Ascending aorta (tissue), 2 donors: ENCODE results near the gene MTCL1. TPM values are rescaled to one million over a fixed set of nuclear protein-coding genes. Genes with fewer than 3 reads are reported as not detected.

ENCODE experiments used
- DNase-seq, 2 donors: peaks; one replicate each; pipeline ENCODE4 v3.0.0-alpha.2; 2019; ENCODE audit warnings: low spot score in 2 of 2
- H3K27ac ChIP-seq, 2 donors: fragments of 200-600 bp; sonication (generic); one replicate each; pipeline ENCODE4 v1.5.1; 2016 to 2017; ENCODE audit warnings: mild to moderate bottlenecking in 1 of 2
- H3K27me3 ChIP-seq: fragments of 200-600 bp; sonication (generic); one replicate; pipeline ENCODE4 v1.5.1; 2017
- H3K36me3 ChIP-seq, 2 donors: fragments of 200-600 bp; sonication (generic); one replicate each; pipeline ENCODE4 v1.5.1; 2016
- H3K4me1 ChIP-seq, 2 donors: fragments of 200-600 bp; sonication (generic); one replicate each; pipeline ENCODE4 v1.5.1; 2016 to 2017; ENCODE audit warnings: mild to moderate bottlenecking in 1 of 2
- H3K4me3 ChIP-seq, 2 donors: fragments of 200-600 bp; sonication (generic); one replicate each; pipeline ENCODE4 v1.5.1; 2016 to 2017; ENCODE audit warnings: mild to moderate bottlenecking in 1 of 2
- H3K9me3 ChIP-seq, 2 donors: fragments of 200-600 bp; sonication (generic); one replicate each; pipeline ENCODE4 v1.5.1; 2016
- intact Hi-C: fragments of 100-400 bp; cut with DNase I; formaldehyde crosslinking; loops from one replicate; pipeline ENCODE4 v1.15.1; 2023
- total RNA-seq: library from RNA; depleted of rRNA; stranded (reverse); fragments of >200 nt; gene quantifications from one replicate; pipeline ENCODE4 v1.1.0, GENCODE V29; 2016
- TF ChIP-seq, protein P1 (sequence below), 3 experiments: fragments of 200-600 bp in 2 of 3; fragments of 450-650 bp in 1 of 3; sonication (generic) in 2 of 3; IDR thresholded peaks; one replicate each; pipeline ENCODE4 v1.5.1; 2016 to 2019; ENCODE audit warnings: antibody characterized with exemption in 3 of 3, mild to moderate bottlenecking in 1 of 3, moderate library complexity in 1 of 3

MTCL1 gene
- total RNA-seq, 1 donor from 2014 or later: 105 TPM

DNA sequence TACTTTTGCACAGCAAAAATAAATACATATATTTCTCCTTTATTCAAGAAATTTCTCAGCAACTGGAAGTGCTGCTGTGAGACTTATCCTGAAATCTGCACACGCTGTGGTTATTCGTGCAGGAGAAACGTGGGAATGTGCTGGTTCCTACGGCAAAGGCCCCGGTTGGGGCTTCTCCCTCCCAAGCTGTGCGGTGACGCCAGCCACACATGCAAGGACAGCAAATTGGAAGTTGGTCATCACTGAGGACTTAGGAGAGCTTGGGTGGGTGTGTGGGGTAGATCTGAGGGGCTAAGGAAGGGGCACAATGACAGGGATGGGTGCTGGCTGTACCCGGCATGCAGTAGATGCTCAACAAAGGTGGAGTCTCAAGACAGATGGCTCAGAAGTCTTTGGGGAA is 16.5 kb upstream of the MTCL1 start:
- H3K4me1 ChIP-seq: no peaks in the 10 kb centered on the region
- no peaks in the 10 kb centered on the region for H3K36me3 ChIP-seq
- no peak overlapping the region for H3K4me3 ChIP-seq
- TF ChIP-seq, protein P1, sequence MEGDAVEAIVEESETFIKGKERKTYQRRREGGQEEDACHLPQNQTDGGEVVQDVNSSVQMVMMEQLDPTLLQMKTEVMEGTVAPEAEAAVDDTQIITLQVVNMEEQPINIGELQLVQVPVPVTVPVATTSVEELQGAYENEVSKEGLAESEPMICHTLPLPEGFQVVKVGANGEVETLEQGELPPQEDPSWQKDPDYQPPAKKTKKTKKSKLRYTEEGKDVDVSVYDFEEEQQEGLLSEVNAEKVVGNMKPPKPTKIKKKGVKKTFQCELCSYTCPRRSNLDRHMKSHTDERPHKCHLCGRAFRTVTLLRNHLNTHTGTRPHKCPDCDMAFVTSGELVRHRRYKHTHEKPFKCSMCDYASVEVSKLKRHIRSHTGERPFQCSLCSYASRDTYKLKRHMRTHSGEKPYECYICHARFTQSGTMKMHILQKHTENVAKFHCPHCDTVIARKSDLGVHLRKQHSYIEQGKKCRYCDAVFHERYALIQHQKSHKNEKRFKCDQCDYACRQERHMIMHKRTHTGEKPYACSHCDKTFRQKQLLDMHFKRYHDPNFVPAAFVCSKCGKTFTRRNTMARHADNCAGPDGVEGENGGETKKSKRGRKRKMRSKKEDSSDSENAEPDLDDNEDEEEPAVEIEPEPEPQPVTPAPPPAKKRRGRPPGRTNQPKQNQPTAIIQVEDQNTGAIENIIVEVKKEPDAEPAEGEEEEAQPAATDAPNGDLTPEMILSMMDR (IDR thresholded peaks at IDR 0.05): no peak
- intact Hi-C loops: no loop called here
- H3K27ac ChIP-seq: no peak overlapping the region
- no peaks in the 10 kb centered on the region for H3K27me3 ChIP-seq
- DNase-seq: no peak
- H3K9me3 ChIP-seq: no peaks in the 10 kb centered on the region

DNA sequence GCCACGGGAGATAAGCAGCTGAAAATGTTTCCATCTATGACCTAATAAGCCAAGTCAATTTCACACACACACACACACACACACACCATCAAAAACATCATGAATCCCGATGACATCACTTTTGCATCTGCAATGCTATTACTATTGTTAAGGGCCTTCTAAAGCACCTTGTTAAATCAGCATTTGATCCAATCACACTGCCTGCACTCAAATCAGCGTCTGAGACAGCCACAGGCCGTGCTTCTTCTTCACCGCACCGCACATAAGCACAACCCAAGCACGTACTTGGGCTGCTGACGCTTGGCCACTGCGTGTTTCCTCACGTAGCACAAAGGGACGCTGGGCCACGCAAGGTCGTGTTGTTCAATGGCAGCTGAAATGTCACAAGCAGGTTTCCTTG is 15.8 kb upstream of the MTCL1 start:
- no peaks in the 10 kb centered on the region for H3K4me1 ChIP-seq
- TF ChIP-seq, protein P1 (IDR thresholded peaks at IDR 0.05): no peak
- intact Hi-C loops: no loop called here
- no peak overlapping the region for H3K4me3 ChIP-seq
- H3K9me3 ChIP-seq: no peaks in the 10 kb centered on the region
- H3K27ac ChIP-seq: no peak overlapping the region
- H3K27me3 ChIP-seq: no peaks in the 10 kb centered on the region
- DNase-seq: no peak
- H3K36me3 ChIP-seq: no peaks in the 10 kb centered on the region

DNA sequence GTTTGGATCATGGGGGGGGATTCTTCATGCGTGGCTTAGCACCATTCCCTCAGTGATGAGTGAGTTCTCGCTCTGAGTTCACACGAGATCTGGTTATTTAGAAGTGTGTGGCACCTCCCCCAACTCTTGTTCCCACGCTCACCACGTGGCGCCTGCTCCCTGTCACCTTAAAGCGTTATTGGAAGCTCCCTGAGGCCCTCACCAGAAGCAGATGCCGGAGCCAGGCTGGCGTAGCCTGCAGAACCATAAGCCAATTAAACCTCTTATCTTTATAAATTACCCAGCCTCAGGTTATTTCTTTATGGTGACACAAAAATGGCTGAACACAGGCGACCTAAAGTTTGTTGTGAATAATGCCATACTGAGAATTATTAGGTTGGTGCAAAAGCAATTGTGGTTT is 10.5 kb upstream of the MTCL1 start:
- H3K4me1 ChIP-seq: no peaks in the 10 kb centered on the region
- no peaks in the 10 kb centered on the region for H3K9me3 ChIP-seq
- no peak overlapping the region for H3K27ac ChIP-seq
- TF ChIP-seq, protein P1 (IDR thresholded peaks at IDR 0.05): no peak
- intact Hi-C loops: no loop called here
- no peaks in the 10 kb centered on the region for H3K27me3 ChIP-seq
- H3K4me3 ChIP-seq: no peak overlapping the region
- H3K36me3 ChIP-seq: no peaks in the 10 kb centered on the region
- DNase-seq: no peak

DNA sequence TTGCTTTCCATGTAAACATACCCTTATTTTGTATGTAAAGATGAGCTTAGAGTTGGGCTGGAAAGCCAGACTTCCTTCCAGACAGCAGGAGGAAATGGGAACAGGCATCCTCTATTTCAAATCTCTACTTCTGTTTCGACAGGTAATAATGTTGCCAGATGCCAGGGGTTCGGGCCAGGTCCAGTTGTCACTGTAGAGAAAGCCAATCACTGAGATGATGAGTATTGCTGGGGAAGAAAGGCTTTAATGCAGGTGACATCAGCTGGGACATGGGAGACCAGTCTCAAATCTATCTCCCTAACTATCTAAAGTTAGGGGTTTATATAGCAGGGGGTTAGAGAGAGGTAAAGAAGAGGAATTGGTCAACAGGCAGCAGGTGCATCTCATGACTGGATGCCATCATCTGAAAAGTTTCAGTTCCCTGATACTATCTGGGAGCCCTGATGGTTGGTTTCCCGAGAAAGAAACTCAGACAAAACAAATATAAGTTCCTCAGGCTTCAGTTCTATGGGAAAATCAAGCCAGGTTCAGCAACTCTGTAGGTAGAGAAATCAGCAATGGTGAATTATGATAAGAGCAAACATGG is 9.3 kb upstream of the MTCL1 start:
- TF ChIP-seq, protein P1 (IDR thresholded peaks at IDR 0.05): no peak
- Histone ChIP-seq H3K4me3 (no peak overlapping the region), H3K4me1 (no peaks in the 10 kb centered on the region), H3K36me3 (no peaks in the 10 kb centered on the region), H3K27me3 (no peaks in the 10 kb centered on the region), H3K27ac (no peak overlapping the region), H3K9me3 (no peaks in the 10 kb centered on the region)
- intact Hi-C loops: loop anchor here (1.0 to 2.0 kb wide), 2 partner anchors 293 to 359 kb away; no protein-coding TSS in a partner anchor
- no peak for DNase-seq

DNA sequence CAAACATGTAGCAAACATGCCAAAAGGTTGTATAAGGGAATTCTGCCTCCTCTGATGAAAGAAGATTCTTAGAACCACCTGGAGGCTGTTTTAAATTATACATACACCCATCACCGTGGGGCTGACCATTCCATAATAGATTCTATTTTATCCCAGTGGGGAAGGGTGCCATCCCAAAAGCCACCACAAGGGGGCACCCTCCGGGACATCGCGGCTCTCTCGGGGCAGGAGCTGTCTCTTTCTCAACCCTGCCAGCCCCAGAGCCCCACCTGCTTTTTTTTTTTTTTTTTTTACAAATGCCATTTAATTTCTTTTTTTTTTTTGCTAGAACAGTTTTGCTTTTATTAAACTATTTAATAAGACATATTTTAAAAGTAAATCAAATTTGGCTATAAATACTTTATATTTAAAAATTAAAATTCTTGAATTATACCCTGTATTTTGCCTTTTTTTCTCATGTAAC is 8.6 kb upstream of the MTCL1 start:
- H3K27ac ChIP-seq: no peak overlapping the region
- intact Hi-C loops: loop anchor here (1.0 to 2.0 kb wide), 2 partner anchors 292 to 359 kb away; no protein-coding TSS in a partner anchor
- no peaks in the 10 kb centered on the region for H3K9me3 ChIP-seq
- H3K4me1 ChIP-seq: no peaks in the 10 kb centered on the region
- H3K4me3 ChIP-seq: no peak overlapping the region
- no peaks in the 10 kb centered on the region for H3K27me3 ChIP-seq
- H3K36me3 ChIP-seq: no peaks in the 10 kb centered on the region
- TF ChIP-seq, protein P1 (IDR thresholded peaks at IDR 0.05): peak; percentile 69 to 90 (median 85)
- peak in 1 of 2 donors; percentile 87 for DNase-seq
